GM18507 (cell line): ENCODE data around the gene STRN3.

ENCODE experiments used
- DNase-seq: peaks from one replicate; pipeline ENCODE4 v3.0.0; 2011; ENCODE audit warnings: low read depth; ENCODE audit not compliant: insufficient read length; ENCODE audit errors: extremely low spot score
- FAIRE-seq: peaks from 2 replicates; lab custom pipeline; 2011; peaks lifted over from hg19 to GRCh38; lab: Jason Lieb, UNC

The STRN3 gene

GRCh38 chr14:30849983-30850382 lies 176.2 kb downstream of the STRN3 start:
- FAIRE-seq (peak; percentile 48), DNase-seq (no peak)

DNA sequence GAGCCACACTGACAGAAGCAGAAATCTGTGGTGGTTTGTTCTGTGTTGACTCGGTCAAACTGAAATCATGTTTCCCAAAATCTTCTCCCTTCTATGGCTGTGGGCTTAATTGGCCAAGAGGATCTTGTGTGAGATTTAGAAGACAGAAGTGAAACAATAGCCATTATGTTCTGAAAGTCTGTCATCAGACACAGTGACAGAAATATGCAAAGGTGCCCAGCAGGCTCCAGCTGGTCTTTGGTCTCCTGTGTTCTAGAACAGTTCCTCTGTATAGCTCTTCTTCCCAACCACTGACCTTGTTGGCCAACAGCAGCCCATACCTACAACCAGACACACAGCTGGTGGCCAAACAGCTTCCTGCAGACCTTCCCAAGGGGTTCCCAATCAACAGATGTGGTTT lies 176.8 kb downstream of the STRN3 start:
- peak; percentile 86 for FAIRE-seq
- DNase-seq = no peak

DNA sequence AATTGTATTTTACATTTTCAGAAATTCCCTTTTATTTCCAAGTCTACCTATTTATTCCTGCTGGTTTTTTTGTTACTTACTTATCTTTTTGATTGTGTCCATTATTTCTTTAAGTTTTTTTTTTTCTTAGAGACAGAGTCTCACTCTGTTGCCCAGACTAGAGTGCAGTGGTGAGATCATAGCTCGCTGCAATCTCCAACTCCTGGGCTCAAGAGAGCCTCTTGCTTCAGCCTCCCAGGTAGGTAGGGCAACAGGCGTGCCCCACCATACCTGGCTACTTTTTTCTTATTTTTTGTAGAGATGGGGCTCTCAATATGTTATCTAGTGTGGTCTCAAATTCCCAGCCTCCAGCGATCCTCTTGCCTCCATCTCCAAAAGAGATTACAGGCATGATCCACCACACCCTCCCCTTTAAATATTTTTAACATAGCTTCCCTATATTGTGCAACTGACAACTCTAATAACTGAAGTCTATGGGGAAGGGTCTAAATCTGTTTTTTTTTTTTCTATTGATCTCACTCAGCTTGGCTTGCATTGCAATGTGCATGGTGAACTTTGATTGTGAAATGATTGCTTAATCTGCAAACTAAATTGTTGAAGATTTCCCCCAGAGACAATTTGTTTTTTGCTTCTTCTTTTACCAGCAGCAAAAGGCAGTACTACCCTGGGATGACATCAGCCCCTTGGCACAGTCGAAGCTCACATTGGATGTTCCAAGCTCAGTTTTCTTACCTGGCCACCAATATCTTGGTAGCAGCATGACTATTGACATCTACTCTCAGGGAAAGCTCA lies 177.5 kb downstream of the STRN3 start:
- peak; percentile 55 for FAIRE-seq
- no peak for DNase-seq
